Right renal pelvis (tissue), 4 donors: ENCODE data around the gene C9orf72. TPM values are rescaled to one million over a fixed set of nuclear protein-coding genes. Genes with fewer than 3 reads are reported as not detected.

Source experiments
- DNase-seq, 4 donors: peaks; one replicate each; pipeline ENCODE4 v3.0.0-alpha.2; 2013; ENCODE audit warnings: low read depth in 4 of 4, low spot score in 3 of 4, missing footprints in 1 of 4
- polyA plus RNA-seq, 4 donors: library from polyadenylated mRNA; unstranded; fragments of 120-200 nt; gene quantifications; one replicate each; pipeline ENCODE4 v1.2.1, GENCODE V29; 2013; ENCODE audit not compliant: insufficient read length in 4 of 4

The C9orf72 gene
- polyA plus RNA-seq, 4 donors: 21.1 to 22.1 (median 21.6) TPM

GRCh38 chr9:27582794-27583193 lies 9.5 kb upstream of the C9orf72 start:
- DNase-seq: no peak

GRCh38 chr9:27581826-27582225 lies 8.5 kb upstream of the C9orf72 start:
- DNase-seq: no peak

GRCh38 chr9:27573634-27574590 lies 631 bp upstream of the C9orf72 start:
- DNase-seq: peak; percentile 90 to 97 (median 94)

- peak in 3 of 4 donors; percentile 16 to 30 (median 27) for DNase-seq
Measured at GRCh38 chr9:27572566-27572917, 739 bp downstream of the C9orf72 start.

- DNase-seq: no peak
Measured at GRCh38 chr9:27572061-27572460, 1.2 kb downstream of the C9orf72 start.

- no peak for DNase-seq
Measured at GRCh38 chr9:27571011-27571410, 2.3 kb downstream of the C9orf72 start.

- DNase-seq: no peak
Measured at GRCh38 chr9:27569406-27569805, 3.9 kb downstream of the C9orf72 start.

GRCh38 chr9:27566118-27566517 lies 7.2 kb downstream of the C9orf72 start:
- DNase-seq: no peak

- no peak for DNase-seq
Measured at GRCh38 chr9:27565696-27566095, 7.6 kb downstream of the C9orf72 start.

- DNase-seq: no peak
Measured at GRCh38 chr9:27564670-27565069, 8.6 kb downstream of the C9orf72 start.

- no peak for DNase-seq
Measured at GRCh38 chr9:27563738-27564430, 9.4 kb downstream of the C9orf72 start.

GRCh38 chr9:27561685-27562084 lies 11.6 kb downstream of the C9orf72 start:
- DNase-seq: no peak

- DNase-seq: no peak
Measured at GRCh38 chr9:27560457-27560856, 12.8 kb downstream of the C9orf72 start.

- no peak for DNase-seq
Measured at GRCh38 chr9:27558307-27558706, 15.0 kb downstream of the C9orf72 start.

- no peak for DNase-seq
Measured at GRCh38 chr9:27556470-27556869, 16.8 kb downstream of the C9orf72 start.

- DNase-seq: no peak
Measured at GRCh38 chr9:27554712-27555111, 18.6 kb downstream of the C9orf72 start.

- no peak for DNase-seq
Measured at GRCh38 chr9:27549196-27549755, 24.0 kb downstream of the C9orf72 start.

- DNase-seq: no peak
Measured at GRCh38 chr9:27548055-27548741, 25.1 kb downstream of the C9orf72 start.

GRCh38 chr9:27545471-27545870 lies 27.8 kb downstream of the C9orf72 start:
- no peak for DNase-seq

- no peak for DNase-seq
Measured at GRCh38 chr9:27542508-27542907, 30.8 kb downstream of the C9orf72 start.

- no peak for DNase-seq
Measured at GRCh38 chr9:27541740-27542139, 31.5 kb downstream of the C9orf72 start.
